B cell (primary cell): ENCODE measurements around the gene PRXL2A. TPM values are rescaled to one million over a fixed set of nuclear protein-coding genes. Genes with fewer than 3 reads are reported as not detected.

Experiments used
- ATAC-seq: fragments of 200-7000 bp; cut with Tn5 transposase; one replicate; pipeline ENCODE4 v1.10.0; 2021; ENCODE audit warnings: low read depth, mild to moderate bottlenecking, moderate number of reproducible peaks, moderate library complexity
- CTCF ChIA-PET: fragments of 350-600 bp; sonication (Branson Sonifier 250); formaldehyde crosslinking; loops from one replicate; lab custom pipeline; 2021; ENCODE audit warnings: antibody characterized with exemption, inconsistent platforms; lab: Charles Lee
- POLR2A ChIA-PET: fragments of 350-600 bp; sonication (Branson Sonifier 250); formaldehyde crosslinking; loops from one replicate; lab custom pipeline; 2021; ENCODE audit warnings: antibody characterized with exemption; lab: Charles Lee
- DNase-seq: peaks from one replicate; pipeline ENCODE4 v3.0.0; 2013
- H2AFZ ChIP-seq: 2 replicates; pipeline ENCODE4 v1.6.1; 2012; ENCODE audit warnings: mild to moderate bottlenecking, low read depth, low read length; ENCODE audit not compliant: insufficient read depth, poor library complexity, severe bottlenecking
- H3K27ac ChIP-seq, 2 donors: 1 replicate in 1 of 2; 2 replicates in 1 of 2; pipeline ENCODE4 v1.5.1; 2012 to 2013; ENCODE audit warnings: low read length in 2 of 2, mild to moderate bottlenecking in 2 of 2, moderate library complexity in 1 of 2
- H3K27me3 ChIP-seq, 4 experiments: fragments of 200-600 bp in 1 of 4; sonication (generic) in 1 of 4; replicated peaks in 1 of 4; 1 replicate in 2 of 4; 2 replicates in 2 of 4; pipeline versions ENCODE4 v1.6.1 to v1.7.0; 2013 to 2016; ENCODE audit warnings: low read length in 3 of 4, mild to moderate bottlenecking in 2 of 4, mixed read lengths in 1 of 4, moderate library complexity in 1 of 4; ENCODE audit not compliant: insufficient read depth in 4 of 4, control insufficient read depth in 3 of 4; ENCODE audit errors: control extremely low read depth in 1 of 4
- H3K36me3 ChIP-seq, 2 experiments: replicated peaks in 1 of 2; 1 replicate in 1 of 2; 2 replicates in 1 of 2; pipeline versions ENCODE4 v1.6.1 to v1.7.1; 2013; ENCODE audit warnings: low read length in 1 of 2; ENCODE audit not compliant: insufficient read depth in 2 of 2, control insufficient read depth in 1 of 2; ENCODE audit errors: control extremely low read depth in 1 of 2, extremely low read depth in 1 of 2
- H3K4me1 ChIP-seq, 2 donors: fragments of 200-600 bp in 1 of 2; sonication (generic) in 1 of 2; 1 replicate in 1 of 2; 2 replicates in 1 of 2; pipeline versions ENCODE4 v1.5.1 to v1.6.1; 2013 to 2017; ENCODE audit warnings: low read length in 2 of 2; ENCODE audit not compliant: control insufficient read depth in 2 of 2, insufficient read depth in 2 of 2
- H3K4me2 ChIP-seq: replicated peaks from 2 replicates; pipeline ENCODE3; 2012; ENCODE audit warnings: mild to moderate bottlenecking, low read depth, low read length; ENCODE audit not compliant: poor library complexity, severe bottlenecking
- H3K4me3 ChIP-seq, 5 experiments: fragments of 200-600 bp in 1 of 5; sonication (generic) in 1 of 5; 1 replicate in 3 of 5; 2 replicates in 2 of 5; pipeline versions ENCODE4 v1.5.1 to v1.7.0; 2011 to 2016; ENCODE audit warnings: low read length in 4 of 5, mild to moderate bottlenecking in 4 of 5, low read depth in 2 of 5, control low read depth in 1 of 5, moderate library complexity in 1 of 5; ENCODE audit not compliant: insufficient read depth in 1 of 5; ENCODE audit errors: control extremely low read depth in 1 of 5, extremely low read depth in 1 of 5
- H3K79me2 ChIP-seq: fragments of 200-600 bp; sonication (generic); one replicate; pipeline ENCODE4 v1.6.0; 2016; ENCODE audit warnings: low read length; ENCODE audit not compliant: control insufficient read depth, insufficient read depth
- H3K9ac ChIP-seq: fragments of 200-600 bp; sonication (generic); 2 replicates; pipeline ENCODE4 v1.6.1; 2017; ENCODE audit warnings: mild to moderate bottlenecking, low read length, moderate library complexity
- H3K9me3 ChIP-seq, 3 donors: one replicate each; pipeline versions ENCODE4 v1.6.1 to v1.7.1; 2013; ENCODE audit warnings: low read length in 2 of 3; ENCODE audit not compliant: control insufficient read depth in 2 of 3, insufficient read depth in 1 of 3; ENCODE audit errors: control extremely low read depth in 1 of 3
- H4K20me1 ChIP-seq: 2 replicates; pipeline ENCODE4 v1.6.0; 2012; ENCODE audit warnings: mild to moderate bottlenecking, low read length; ENCODE audit not compliant: insufficient read depth, control insufficient read depth, poor library complexity, severe bottlenecking
- H3K27ac Mint-ChIP-seq: one replicate; pipeline ENCODE4 v1.8.0; 2021; ENCODE audit warnings: mixed read lengths
- H3K27me3 Mint-ChIP-seq: one replicate; pipeline ENCODE4 v1.8.0; 2021; ENCODE audit warnings: mixed read lengths
- H3K4me1 Mint-ChIP-seq: one replicate; pipeline ENCODE4 v1.8.0; 2021; ENCODE audit warnings: mixed read lengths
- H3K4me3 Mint-ChIP-seq: one replicate; pipeline ENCODE4 v1.8.0; 2021; ENCODE audit warnings: mixed read lengths
- H3K9me3 Mint-ChIP-seq: one replicate; pipeline ENCODE4 v1.8.0; 2022; ENCODE audit warnings: mixed read lengths; ENCODE audit not compliant: insufficient read depth
- CTCF ChIP-seq: fragments of 200-600 bp; IDR thresholded peaks from one replicate; pipeline ENCODE4 v1.8.0; 2022; ENCODE audit warnings: antibody characterized with exemption, mild to moderate bottlenecking
- EZH2 ChIP-seq: IDR thresholded peaks from 2 replicates; pipeline ENCODE4 v1.6.1; 2012; ENCODE audit warnings: borderline replicate concordance, low read depth, mild to moderate bottlenecking, moderate library complexity, low read length; ENCODE audit not compliant: insufficient read depth, poor library complexity, severe bottlenecking
- WGBS: methylation state at CpG from one replicate; pipeline ENCODE4 v1.1.5; 2013; ENCODE audit warnings: missing lambda C conversion rate; ENCODE audit not compliant: insufficient coverage; 5-methylcytosine and 5-hydroxymethylcytosine counted together
- intact Hi-C: fragments of 100-400 bp; cut with micrococcal nuclease; formaldehyde crosslinking; loops from one replicate; pipeline ENCODE4 v1.10.0; 2022
- polyA plus RNA-seq: library from polyadenylated mRNA; depleted of rRNA; stranded (reverse); fragments of >200 nt; gene quantifications from 2 replicates; pipeline ENCODE4 v1.2.3, GENCODE V29; 2012
- total RNA-seq, 2 donors: library from RNA; stranded (reverse); fragments of 120-200 nt in 1 of 2; gene quantifications; 1 replicate in 1 of 2; 2 replicates in 1 of 2; pipeline versions ENCODE4 v1.2.3 to v1.2.4, GENCODE V29; 2013 to 2022

Gene PRXL2A
- total and polyA plus RNA-seq, 2 donors (not counting 1 experiment from before 2014, with no cell fraction given) = 2.8 to 9.4 TPM

GRCh38 chr10:80405626-80406025 lies 2.7 kb upstream of the PRXL2A start:
- ChIA-PET POLR2A (interaction anchor here (0.6 kb wide), 1 partner anchor 31 kb away, joined by 3 read pairs; no protein-coding TSS in a partner anchor), CTCF (interaction anchor here (0.9 to 3.7 kb wide), 2 partner anchors 22 to 99 kb away, joined by 4 to 28 read pairs; no protein-coding TSS in a partner anchor)
- TF ChIP-seq EZH2 = no peak
- TF ChIP-seq CTCF = no peak
- no peak overlapping the region for H3K9ac ChIP-seq
- H3K79me2 ChIP-seq = no peaks in the 10 kb centered on the region
- H3K4me1 Mint-ChIP-seq = peaks cover 11% of the 10 kb centered on the region
- no peak overlapping the region for H3K4me3 Mint-ChIP-seq
- peaks cover 5% of the 10 kb centered on the region for H3K27me3 Mint-ChIP-seq
- H3K4me1 ChIP-seq = peaks cover 6 to 15% of the 10 kb centered on the region in 2 donors
- 89% methylated on average over 2 of the region's 4 CpGs for WGBS
- no peak overlapping the region for H3K27ac Mint-ChIP-seq
- no peak overlapping the region for H3K4me3 ChIP-seq
- H3K4me2 ChIP-seq = no peak overlapping the region
- peaks cover 0 to 5% (median 0%) of the 10 kb centered on the region in 3 donors for H3K9me3 ChIP-seq
- H2AFZ ChIP-seq = no peak overlapping the region
- no peak for ATAC-seq
- H4K20me1 ChIP-seq = no peaks in the 10 kb centered on the region
- H3K36me3 ChIP-seq = no peaks in the 10 kb centered on the region
- no peak for DNase-seq
- no peaks in the 10 kb centered on the region for H3K9me3 Mint-ChIP-seq
- intact Hi-C loops = no loop called here
- H3K27me3 ChIP-seq = no peaks in the 10 kb centered on the region
- no peak overlapping the region for H3K27ac ChIP-seq

DNA sequence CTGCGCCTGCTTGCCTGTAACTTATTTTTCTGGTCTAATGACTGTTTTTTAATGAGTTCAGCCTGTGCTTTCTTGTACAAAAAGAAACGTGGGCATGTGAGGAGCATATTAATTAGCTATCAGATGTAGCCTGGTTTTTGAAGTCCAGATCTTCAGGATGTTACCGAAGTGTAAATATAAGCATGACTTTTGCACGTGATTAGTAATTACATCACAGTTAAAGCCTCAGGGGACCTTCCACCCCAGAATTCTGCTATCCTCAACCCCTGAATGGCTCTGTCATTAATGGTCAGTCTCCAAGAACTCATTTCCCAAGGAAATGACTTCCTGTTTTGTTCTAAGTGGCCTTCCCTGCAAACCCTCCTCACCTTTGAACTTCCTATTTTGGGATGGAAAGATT lies 2.1 kb upstream of the PRXL2A start:
- Histone ChIP-seq H4K20me1 (no peaks in the 10 kb centered on the region), H3K27me3 (no peaks in the 10 kb centered on the region), H3K79me2 (no peaks in the 10 kb centered on the region), H3K27ac (no peak overlapping the region), H3K4me1 (peaks cover 6 to 15% of the 10 kb centered on the region in 2 donors), H2AFZ (no peak overlapping the region), H3K36me3 (no peaks in the 10 kb centered on the region), H3K4me3 (no peak overlapping the region), H3K9ac (no peak overlapping the region), H3K4me2 (no peak overlapping the region), H3K9me3 (peaks cover 0 to 5% (median 0%) of the 10 kb centered on the region in 3 donors)
- WGBS = 87% methylated on average over 3 of the region's 4 CpGs
- Mint-ChIP-seq H3K4me3 (no peak overlapping the region), H3K9me3 (no peaks in the 10 kb centered on the region), H3K27ac (no peak overlapping the region), H3K4me1 (peaks cover 11% of the 10 kb centered on the region), H3K27me3 (peaks cover 5% of the 10 kb centered on the region)
- no peak for ATAC-seq
- DNase-seq = no peak
- POLR2A ChIA-PET = interaction anchor here (0.6 kb wide), 2 partner anchors 23 to 31 kb away, joined by 3 to 9 read pairs; no protein-coding TSS in a partner anchor
- CTCF ChIA-PET = interaction anchor here (0.9 to 3.7 kb wide), 2 partner anchors 23 to 98 kb away, joined by 4 to 28 read pairs; no protein-coding TSS in a partner anchor
- intact Hi-C loops = no loop called here
- TF ChIP-seq EZH2 (no peak), CTCF (no peak)
